Activated CD8-positive, alpha-beta memory T cell treated with anti-CD3 and anti-CD28 coated beads for 36 hours (primary cell): ENCODE measurements around the gene RNF224. TPM values are rescaled to one million over a fixed set of nuclear protein-coding genes. Genes with fewer than 3 reads are reported as not detected.

Experiments used
- total RNA-seq, 2 experiments: library from RNA; stranded (reverse); gene quantifications; one replicate each; pipeline ENCODE4 v1.2.3, GENCODE V29; 2021

RNF224 gene
- total RNA-seq, 2 experiments from 2014 or later: not detected

Other genes starting within 250 kb of the RNF224 start
- not detected for gene PTGDS, start 250.0 kb upstream of the RNF224 start, total RNA-seq
- gene LCNL1, start 244.5 kb upstream of the RNF224 start, total RNA-seq: under 1 TPM in 1 of 2 experiments, not detected in 1; 0.10 TPM
- 10 to 100 TPM; 66.9 to 74.6 TPM for gene PAXX, start 235.1 kb upstream of the RNF224 start, total RNA-seq
- gene CLIC3, start 230.9 kb upstream of the RNF224 start, total RNA-seq: not detected
- 10 to 100 TPM in 1 of 2 experiments, 1 to 10 TPM in 1; 9.8 to 10.3 TPM for gene ABCA2, start 199.3 kb upstream of the RNF224 start, total RNA-seq
- under 1 TPM in 1 of 2 experiments, not detected in 1; 0.06 TPM for gene FUT7, start 195.4 kb upstream of the RNF224 start, total RNA-seq
- gene NPDC1, start 181.3 kb upstream of the RNF224 start, total RNA-seq: 10 to 100 TPM; 28.2 to 31.4 TPM
- gene ENTPD2, start 173.4 kb upstream of the RNF224 start, total RNA-seq: not detected
- 10 to 100 TPM; 16.4 to 16.5 TPM for gene SAPCD2, start 156.9 kb upstream of the RNF224 start, total RNA-seq
- gene UAP1L1, start 150.0 kb upstream of the RNF224 start, total RNA-seq: 10 to 100 TPM; 27.2 to 29.6 TPM
- 10 to 100 TPM; 30.0 to 34.1 TPM for gene MAN1B1, start 140.5 kb upstream of the RNF224 start, total RNA-seq
- 100 to 1,000 TPM; 323 to 333 TPM for gene DPP7, start 112.8 kb upstream of the RNF224 start, total RNA-seq
- gene GRIN1, start 88.3 kb upstream of the RNF224 start, total RNA-seq: under 1 TPM in 1 of 2 experiments, not detected in 1; 0.06 TPM
- not detected for gene LRRC26, start 57.5 kb upstream of the RNF224 start, total RNA-seq
- gene TMEM210, start 55.4 kb upstream of the RNF224 start, total RNA-seq: not detected
- gene ANAPC2, start 38.9 kb upstream of the RNF224 start, total RNA-seq: 10 to 100 TPM; 49.1 to 51.8 TPM
- 100 to 1,000 TPM; 103 TPM for gene SSNA1, start 38.8 kb upstream of the RNF224 start, total RNA-seq
- gene TPRN, start 26.8 kb upstream of the RNF224 start, total RNA-seq: 10 to 100 TPM; 11.1 to 11.9 TPM
- 10 to 100 TPM; 47.0 to 47.1 TPM for gene TMEM203, start 21.9 kb upstream of the RNF224 start, total RNA-seq
- 10 to 100 TPM; 43.7 to 44.6 TPM for gene NDOR1, start 21.8 kb upstream of the RNF224 start, total RNA-seq
- gene RNF208, start 5.3 kb upstream of the RNF224 start, total RNA-seq: 1 to 10 TPM; 3.0 to 4.1 TPM
- gene CYSRT1, start 2.3 kb upstream of the RNF224 start, total RNA-seq: under 1 TPM in 1 of 2 experiments, not detected in 1; 0.23 TPM
- gene SLC34A3, start 3.4 kb downstream of the RNF224 start, total RNA-seq: not detected
- gene TUBB4B, start 13.8 kb downstream of the RNF224 start, total RNA-seq: 100 to 1,000 TPM; 315 to 323 TPM
- gene STPG3, start 23.8 kb downstream of the RNF224 start, total RNA-seq: not detected
- gene NELFB, start 27.8 kb downstream of the RNF224 start, total RNA-seq: 10 to 100 TPM; 67.0 to 70.9 TPM
- 1 to 10 TPM; 4.8 TPM for gene TOR4A, start 50.2 kb downstream of the RNF224 start, total RNA-seq
- gene NRARP, start 74.8 kb downstream of the RNF224 start, total RNA-seq: 1 to 10 TPM; 3.0 to 3.4 TPM
- gene EXD3, start 195.7 kb downstream of the RNF224 start, total RNA-seq: 1 to 10 TPM; 3.4 to 3.7 TPM
- gene NOXA1, start 195.9 kb downstream of the RNF224 start, total RNA-seq: under 1 TPM; 0.40 to 0.67 TPM
- gene ENTPD8, start 213.9 kb downstream of the RNF224 start, total RNA-seq: not detected
- 10 to 100 TPM; 62.9 to 63.3 TPM for gene NSMF, start 231.8 kb downstream of the RNF224 start, total RNA-seq